Panc1 (cell line): Measurements from ENCODE around the gene TSKS. TPM values are rescaled to one million over a fixed set of nuclear protein-coding genes. Genes with fewer than 3 reads are reported as not detected.

ENCODE experiments used
- ATAC-seq: fragments of 200-7000 bp; cut with Tn5 transposase; 2 replicates; pipeline ENCODE4 v1.9.1; 2020; ENCODE audit warnings: mild to moderate bottlenecking, moderate library complexity
- BruUV-seq: library from RNA; stranded (reverse); fragments of 400-500 nt; replicated peaks from 2 replicates; lab custom pipeline; 2021; lab: Mats Ljungman, UMichigan
- CTCF ChIA-PET: fragments of 300-600 bp; sonication (Branson Sonifier 250); formaldehyde crosslinking; loops from one replicate; lab custom pipeline; 2022; ENCODE audit warnings: antibody characterized with exemption; lab: Charles Lee
- POLR2A ChIA-PET: fragments of 300-600 bp; sonication (Branson Sonifier 250); formaldehyde crosslinking; loops from one replicate; lab custom pipeline; 2022; ENCODE audit warnings: antibody characterized with exemption; lab: Charles Lee
- DNase-seq: peaks from one replicate; pipeline ENCODE4 v3.0.0-alpha.2; 2010; ENCODE audit warnings: low read depth, low spot score
- H3K27ac ChIP-seq: 2 replicates; pipeline ENCODE4 v1.5.1; 2011; ENCODE audit warnings: mild to moderate bottlenecking, low read length, inconsistent platforms
- H3K27me3 ChIP-seq: fragments of 200-500 bp; sonication (Bioruptor generic); 2 replicates; pipeline ENCODE4 v1.6.0; 2014; ENCODE audit warnings: low read length, inconsistent platforms; ENCODE audit not compliant: control insufficient read depth, insufficient read depth
- H3K36me3 ChIP-seq: fragments of 200-500 bp; sonication (Bioruptor generic); 2 replicates; pipeline ENCODE4 v1.5.1; 2014; ENCODE audit warnings: inconsistent platforms, mild to moderate bottlenecking, low read length, moderate library complexity; ENCODE audit not compliant: control insufficient read depth, insufficient read depth
- H3K4me1 ChIP-seq: 2 replicates; pipeline ENCODE4 v1.5.1; 2011; ENCODE audit warnings: inconsistent platforms, mild to moderate bottlenecking, low read length, moderate library complexity; ENCODE audit not compliant: control insufficient read depth, insufficient read depth
- H3K4me3 ChIP-seq, 2 experiments: 2 replicates each; pipeline ENCODE4 v1.5.1; 2011 to 2012; ENCODE audit warnings: low read depth in 2 of 2, low read length in 2 of 2, mild to moderate bottlenecking in 2 of 2, inconsistent platforms in 1 of 2, moderate library complexity in 1 of 2
- H3K9me3 ChIP-seq: fragments of 200-500 bp; sonication (Bioruptor generic); 2 replicates; pipeline ENCODE4 v1.5.1; 2014; ENCODE audit warnings: low read depth, mild to moderate bottlenecking, inconsistent platforms, low read length, moderate library complexity; ENCODE audit not compliant: control insufficient read depth, insufficient read depth
- CTCF ChIP-seq: fragments of 450-650 bp; IDR thresholded peaks from 2 replicates; pipeline ENCODE4 v1.5.1; 2017; ENCODE audit warnings: mild to moderate bottlenecking
- POLR2AphosphoS5 ChIP-seq: IDR thresholded peaks from 2 replicates; pipeline ENCODE4 v1.6.1; 2012; ENCODE audit warnings: mild to moderate bottlenecking, low read depth, low read length, moderate library complexity
- REST ChIP-seq, 2 experiments: IDR thresholded peaks; 2 replicates each; pipeline ENCODE4 v1.6.1; 2011 to 2012; ENCODE audit warnings: low read depth in 2 of 2, control low read depth in 1 of 2, low read length in 1 of 2, mild to moderate bottlenecking in 1 of 2, moderate library complexity in 1 of 2; ENCODE audit not compliant: insufficient read depth in 1 of 2
- SIN3A ChIP-seq: IDR thresholded peaks from 2 replicates; pipeline ENCODE4 v1.6.1; 2012; ENCODE audit warnings: low read depth, mild to moderate bottlenecking, low read length, moderate library complexity, borderline replicate concordance; ENCODE audit not compliant: insufficient read depth
- TCF7L2 ChIP-seq: IDR thresholded peaks from 2 replicates; pipeline ENCODE4 v1.6.1; 2011; ENCODE audit warnings: mild to moderate bottlenecking, low read depth, low read length, inconsistent platforms
- in situ Hi-C: cut with HindIII; loops from 2 replicates; pipeline ENCODE4 v1.10.0; 2016; ENCODE audit warnings: low sequenced_read_pairs, low pct_unique_long_range_greater_than_20kb
- intact Hi-C: fragments of 100-400 bp; cut with micrococcal nuclease; formaldehyde crosslinking; loops from one replicate; pipeline ENCODE4 v1.10.0; 2022; ENCODE audit not compliant: unreplicated experiment
- total RNA-seq: library from RNA; stranded (reverse); gene quantifications from one replicate; pipeline ENCODE4 v1.2.1, GENCODE V29; 2021; ENCODE audit not compliant: unreplicated experiment

The TSKS gene
- total RNA-seq, 1 experiment from 2014 or later, result not detected

DNA sequence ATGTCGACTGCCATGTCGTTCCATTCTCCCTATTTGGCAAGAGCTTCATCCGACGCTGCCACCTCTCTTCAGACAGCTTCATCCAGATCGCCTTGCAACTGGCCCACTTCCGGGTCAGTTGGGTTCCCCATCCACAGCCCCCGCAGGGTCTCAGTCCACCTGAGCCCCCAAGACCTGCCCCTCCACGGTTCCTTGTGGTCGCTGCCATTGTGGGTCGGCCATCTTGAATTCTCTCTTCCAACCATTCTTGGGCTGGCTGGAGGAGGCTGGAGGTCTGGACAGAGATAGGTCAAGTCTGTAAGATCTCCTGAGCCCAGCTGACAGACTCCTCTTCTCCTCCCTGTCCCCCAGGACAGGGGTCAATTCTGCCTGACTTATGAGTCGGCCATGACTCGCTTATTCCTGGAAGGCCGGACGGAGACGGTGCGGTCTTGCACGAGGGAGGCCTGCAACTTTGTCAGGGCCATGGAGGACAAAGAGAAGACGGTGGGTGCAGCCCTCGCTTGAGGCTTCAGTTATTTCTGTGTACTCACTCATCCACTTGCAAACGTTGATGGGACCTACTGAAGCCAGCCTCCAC, 52.6 kb downstream of the TSKS start:
- intact Hi-C loops, result no loop called here
- 0 out of 2 replicates have a peak, but pooled peaks have one; percentile 33 for ATAC-seq
- no peaks in the 10 kb centered on the region for H3K36me3 ChIP-seq
- in situ Hi-C loops, result no loop called here
- no peak for TF ChIP-seq CTCF
- no peak for TF ChIP-seq REST (IDR thresholded peaks at IDR 0.05; ENCODE audit: insufficient read depth in 1 of 2, low read depth in 2 of 2, low read length in 1 of 2)
- TF ChIP-seq TCF7L2, result no peak
- TF ChIP-seq SIN3A, result no peak
- TF ChIP-seq POLR2AphosphoS5, result no peak
- H3K27ac ChIP-seq, result no peak overlapping the region
- DNase-seq, result no peak
- no TSS peak for BruUV-seq
- H3K4me3 ChIP-seq, result no peak overlapping the region
- ChIA-PET POLR2A (no interaction called here), CTCF (no interaction called here)
- H3K4me1 ChIP-seq, result no peaks in the 10 kb centered on the region
- no peaks in the 10 kb centered on the region for H3K27me3 ChIP-seq
- no peaks in the 10 kb centered on the region for H3K9me3 ChIP-seq

GRCh38 chr19:49705919-49706318, 57.2 kb downstream of the TSKS start:
- BruUV-seq, result no TSS peak
- no peaks in the 10 kb centered on the region for H3K4me1 ChIP-seq
- ATAC-seq, result no peak
- intact Hi-C loops, result no loop called here
- ChIA-PET POLR2A (no interaction called here), CTCF (no interaction called here)
- no peak for DNase-seq
- no peaks in the 10 kb centered on the region for H3K27me3 ChIP-seq
- H3K9me3 ChIP-seq, result no peaks in the 10 kb centered on the region
- H3K4me3 ChIP-seq, result no peak overlapping the region
- no peak for TF ChIP-seq REST (IDR thresholded peaks at IDR 0.05; ENCODE audit: insufficient read depth in 1 of 2, low read depth in 2 of 2, low read length in 1 of 2)
- TF ChIP-seq SIN3A, result no peak
- TF ChIP-seq CTCF, result no peak
- TF ChIP-seq TCF7L2, result no peak
- TF ChIP-seq POLR2AphosphoS5, result no peak
- H3K27ac ChIP-seq, result no peak overlapping the region
- no peaks in the 10 kb centered on the region for H3K36me3 ChIP-seq
- in situ Hi-C loops, result no loop called here
